ENCODE measurements around the gene TUBA1B. TPM values are rescaled to one million over a fixed set of nuclear protein-coding genes. Genes with fewer than 3 reads are reported as not detected.
"Not testable (repeated sequence)": the region's sequence is repeated elsewhere in the genome, so short reads cannot be mapped to it uniquely, and the experiment has no call there.

Gene TUBA1B
- total and polyA plus RNA-seq, 2 of the 8 experiments (the other 6 are each of a cell fraction or from before 2014, with no cell fraction given), result 2,092 to 6,837 TPM

GRCh38 chr12:49127971-49128370, 3.2 kb downstream of the TUBA1B start:
- not testable (repeated sequence) for H3K9ac ChIP-seq (replicated peaks in 1 of 4; ENCODE audit: extremely low read depth in 1 of 4, low read depth in 3 of 4, low read length in 3 of 4); FAIRE-seq; H3K4me2 ChIP-seq (ENCODE audit: insufficient read depth in 1 of 2, low read depth in 2 of 2, low read length in 2 of 2); H3K4ac ChIP-seq (replicated peaks; ENCODE audit: insufficient read length, low read depth, low read length); H2BK12ac ChIP-seq (ENCODE audit: low read depth, low read length); H3K9me3 ChIP-seq (ENCODE audit: insufficient read depth in 2 of 2, low read depth in 1 of 2, low read length in 1 of 2); H2BK120ac ChIP-seq (replicated peaks; ENCODE audit: low read depth, low read length); H3K18ac ChIP-seq (ENCODE audit: extremely low read depth, low read length); H3K4me1 ChIP-seq (replicated peaks in 1 of 4; ENCODE audit: control insufficient read depth in 3 of 4, insufficient read depth in 4 of 4, low read length in 3 of 4); H3K23ac ChIP-seq (ENCODE audit: insufficient read length); H2BK5ac ChIP-seq (ENCODE audit: low read depth, low read length); H3K79me1 ChIP-seq (ENCODE audit: low read depth, low read length); H2BK20ac ChIP-seq (ENCODE audit: low read length); H3K27me3 ChIP-seq (replicated peaks in 1 of 4; ENCODE audit: control insufficient read depth in 3 of 4, extremely low read depth in 1 of 4, insufficient read depth in 3 of 4, low read length in 3 of 4); H2BK15ac ChIP-seq (ENCODE audit: low read length); DNase-seq (ENCODE audit: low read depth in 1 of 2, low spot score in 2 of 2); H3K14ac ChIP-seq (ENCODE audit: insufficient read length); H3K23me2 ChIP-seq (ENCODE audit: low read depth, low read length); H3K56ac ChIP-seq (replicated peaks; ENCODE audit: insufficient read length, low read depth, low read length); H4K5ac ChIP-seq (ENCODE audit: insufficient read length, low read depth, low read length); H2AK5ac ChIP-seq (ENCODE audit: low read depth, low read length); H4K91ac ChIP-seq (replicated peaks; ENCODE audit: insufficient read length, low read length); H2AFZ ChIP-seq (ENCODE audit: low read length); H3K27ac ChIP-seq (ENCODE audit: low read depth, low read length); H3K4me3 ChIP-seq (ENCODE audit: extremely low read depth in 1 of 4, insufficient read depth in 2 of 4, low read depth in 3 of 4, low read length in 4 of 4); H4K8ac ChIP-seq (ENCODE audit: extremely low read depth, insufficient read depth, low read length)
- Histone ChIP-seq H3K79me2 (ENCODE audit: control insufficient read depth in 1 of 2, insufficient read depth in 2 of 2, low read length in 2 of 2) (peaks cover 0 to 21% of the 10 kb centered on the region in 2 experiments; a peak in 2 of 4 replicates), H3K36me3 (ENCODE audit: control insufficient read depth in 2 of 4, insufficient read depth in 4 of 4, low read length in 3 of 4) (peaks cover 17 to 32% (median 21%) of the 10 kb centered on the region in 4 experiments), H4K20me1 (replicated peaks in 1 of 2; ENCODE audit: control insufficient read depth in 1 of 2, insufficient read depth in 2 of 2, low read length in 2 of 2) (peaks cover 5 to 16% of the 10 kb centered on the region in 2 experiments)
- WGBS, 2 experiments (ENCODE audit: extremely low coverage in 1 of 2, insufficient coverage in 1 of 2, insufficient read length in 1 of 2, insufficient replicate concordance in 2 of 2, low coverage in 1 of 2, low lambda C conversion rate in 2 of 2, missing lambda C conversion rate in 1 of 2), result 98% methylated on average over 5 of the region's 8 CpGs; no CpG with 5 or more reads in 1 of the 2 experiments
- ChIA-PET CTCF (ENCODE audit: partially characterized antibody) (interaction anchor here (0.7 to 3.3 kb wide), 6 partner anchors 18 to 275 kb away, joined by 3 to 18 read pairs (median 4); partner anchors contain the start of gene LMBR1L), POLR2A (ENCODE audit: partially characterized antibody) (interaction anchor here (0.7 to 8.6 kb wide), 18 partner anchors 11 to 318 kb away, joined by 3 to 132 read pairs (median 4); partner anchors contain the start of genes DHH, RHEBL1 and TUBA1C)
